Stimulated activated naive CD8-positive, alpha-beta T cell treated with anti-CD3 and anti-CD28 coated beads, Interleukin-15, Interleukin-2, amounts not matched to agents 100 U/mL and 50 U/mL, for 24 hours (primary cell): ENCODE measurements around the gene KCNIP3.
"Not testable (repeated sequence)": the region's sequence is repeated elsewhere in the genome, so short reads cannot be mapped to it uniquely, and the experiment has no call there.

Experiments
- ATAC-seq: fragments of 150-1000 bp; cut with Tn5 transposase; one replicate; pipeline ENCODE4 v1.10.0; 2021
- DNase-seq: peaks from one replicate; pipeline ENCODE4 v3.0.0; 2021

KCNIP3 gene

DNA sequence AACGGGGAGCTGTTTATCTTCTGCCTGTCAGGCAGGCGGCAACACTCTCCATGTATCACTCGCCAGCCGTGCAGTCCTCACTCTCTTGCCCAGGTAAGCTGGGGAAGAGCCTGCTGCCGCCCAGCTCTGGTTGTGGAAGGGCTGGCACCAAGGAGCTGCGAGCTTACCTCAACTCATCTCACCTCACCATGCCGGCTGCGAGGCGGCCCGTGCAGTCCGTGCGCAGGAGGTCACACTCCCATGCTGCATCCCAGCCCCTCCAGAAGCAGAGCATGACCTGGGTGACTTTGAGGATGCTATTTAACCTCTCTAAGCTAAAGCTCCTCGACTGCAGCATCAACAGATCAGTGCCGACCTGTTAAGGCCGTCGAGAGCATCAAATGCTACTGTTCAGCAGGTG lies 118.4 kb downstream of the KCNIP3 start:
- DNase-seq, ATAC-seq: not testable (repeated sequence)

DNA sequence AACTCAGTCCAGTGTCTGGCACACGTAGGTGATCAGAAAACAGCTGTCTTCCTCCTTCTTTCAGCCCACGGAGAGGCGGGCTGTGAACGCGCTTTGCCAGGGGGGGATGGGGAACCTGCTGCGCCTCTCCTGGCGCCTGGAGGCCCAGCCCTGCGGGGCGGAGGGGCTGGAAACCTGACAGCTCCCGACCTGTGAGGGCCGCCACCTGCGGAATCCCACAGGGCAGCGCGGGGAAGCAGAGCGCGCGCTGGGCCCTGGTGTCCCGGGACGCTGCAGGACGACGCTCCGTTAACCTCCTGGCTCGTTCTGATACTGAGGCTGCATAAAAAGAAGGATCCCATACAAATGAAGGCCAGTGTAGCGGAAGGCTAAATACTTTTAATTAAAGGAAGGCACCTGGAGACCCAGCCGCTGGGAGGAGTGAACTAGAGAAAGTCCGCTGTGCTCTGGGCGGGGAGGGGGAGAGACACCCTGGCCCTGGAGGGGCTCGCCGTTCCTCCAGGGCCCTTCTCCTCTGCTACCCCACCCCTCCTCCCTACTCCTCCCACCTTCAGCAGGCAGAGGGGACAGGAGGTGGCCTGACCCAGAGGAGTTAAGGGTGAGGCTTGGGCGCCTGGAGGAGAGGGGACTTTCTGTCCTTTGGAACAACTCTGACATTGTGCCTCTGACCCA lies 130.2 kb downstream of the KCNIP3 start:
- not testable (repeated sequence) for DNase-seq, ATAC-seq

DNA sequence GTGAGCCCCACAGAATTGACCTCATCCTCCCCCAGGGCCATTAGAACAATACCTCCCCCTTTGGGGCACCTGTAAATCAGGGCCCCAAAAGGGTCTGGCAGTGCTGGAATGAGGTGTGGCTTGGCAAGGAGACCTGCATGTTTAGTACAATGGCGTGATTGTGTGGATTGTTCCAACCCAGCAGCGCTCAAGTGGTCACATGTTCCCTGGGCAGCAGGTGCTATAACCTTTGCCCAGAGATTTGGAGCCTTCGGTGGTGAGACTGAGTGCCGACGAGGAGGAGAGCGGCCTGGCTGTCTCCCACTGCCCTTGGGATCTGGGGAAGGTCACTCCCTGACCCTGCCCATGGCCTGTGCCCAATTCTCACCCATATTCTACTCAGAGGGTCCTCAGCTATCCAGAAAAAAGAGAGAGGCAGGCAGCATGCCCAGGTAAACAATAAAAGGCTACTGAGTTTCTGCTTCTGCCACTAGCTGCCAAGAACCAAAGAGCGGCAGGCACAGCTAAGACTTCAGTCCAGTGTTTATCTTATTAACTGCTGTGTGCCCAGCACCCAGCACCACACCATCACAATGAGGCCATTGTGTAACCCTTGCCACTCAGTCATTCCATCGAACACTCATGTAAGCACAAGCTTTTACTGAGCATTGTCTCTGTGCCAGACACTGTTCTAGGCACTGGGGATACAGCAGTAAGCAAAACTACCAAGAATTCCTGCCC lies 132.8 kb downstream of the KCNIP3 start:
- DNase-seq, ATAC-seq: not testable (repeated sequence)

DNA sequence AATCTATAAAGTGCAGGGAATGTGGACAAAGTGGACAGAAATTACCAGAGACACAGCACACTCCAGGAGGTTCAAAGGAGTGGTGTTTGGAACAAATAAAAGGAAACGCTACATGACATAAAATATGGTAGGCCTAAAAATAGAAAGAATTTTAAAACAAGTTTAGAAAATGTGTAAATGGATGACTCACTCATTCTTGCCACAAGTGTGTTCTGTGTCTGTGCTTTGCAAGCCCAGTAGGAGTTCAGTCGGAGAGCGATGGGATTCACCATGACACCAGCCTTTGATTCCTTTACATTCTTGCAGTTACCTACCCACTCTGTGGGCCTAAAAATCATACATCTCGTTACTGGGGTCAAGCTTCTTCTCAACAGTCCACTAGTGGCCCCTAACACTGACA lies 136.2 kb downstream of the KCNIP3 start:
- ATAC-seq, DNase-seq: not testable (repeated sequence)

DNA sequence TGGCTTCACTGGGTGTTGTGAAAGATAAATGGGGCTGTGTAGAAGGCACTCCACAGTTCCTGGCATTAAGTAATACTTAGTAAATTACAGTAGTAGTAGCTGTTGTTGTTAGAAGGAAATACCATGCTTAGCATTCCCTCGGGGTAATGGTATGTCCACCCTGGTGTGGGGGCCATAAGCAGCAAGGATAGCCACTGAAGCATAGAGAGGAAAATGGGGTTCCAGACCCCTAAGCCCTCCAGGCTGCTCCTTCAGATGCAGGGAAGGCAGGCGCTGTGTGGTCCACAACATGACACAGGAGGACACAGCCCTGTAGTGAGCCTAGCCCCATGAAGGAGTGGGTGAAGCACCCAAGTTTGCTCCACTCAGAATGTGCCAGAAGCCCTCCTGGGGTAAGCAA lies 136.8 kb downstream of the KCNIP3 start:
- ATAC-seq, DNase-seq: not testable (repeated sequence)

DNA sequence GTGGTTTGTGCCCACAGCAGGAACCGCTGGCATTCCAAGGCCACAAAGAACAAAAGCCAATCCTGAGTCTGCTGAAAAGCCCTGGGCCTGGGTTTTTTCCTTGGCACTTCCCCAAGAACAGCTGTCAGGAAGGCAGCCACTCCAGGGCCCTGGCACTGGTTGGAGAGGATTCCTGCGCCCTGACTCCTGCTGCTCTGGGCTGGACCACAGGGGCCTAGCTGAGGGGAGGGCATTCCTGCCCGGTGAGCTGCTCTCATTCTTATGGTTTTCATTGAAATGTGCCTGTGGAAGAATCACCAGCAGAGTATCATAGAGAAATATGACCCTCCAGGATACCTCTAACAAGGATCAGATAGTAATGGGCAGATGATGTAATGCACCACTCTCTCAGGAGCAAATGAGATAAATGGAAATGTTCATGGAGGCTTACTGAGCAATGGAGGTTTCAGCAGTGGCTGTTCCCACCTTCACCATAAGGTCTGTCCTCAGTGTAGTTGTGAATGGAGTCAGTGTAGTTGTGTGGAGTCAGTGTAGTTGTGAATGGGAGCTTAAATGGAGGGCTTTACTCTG lies 137.4 kb downstream of the KCNIP3 start:
- not testable (repeated sequence) for ATAC-seq, DNase-seq

DNA sequence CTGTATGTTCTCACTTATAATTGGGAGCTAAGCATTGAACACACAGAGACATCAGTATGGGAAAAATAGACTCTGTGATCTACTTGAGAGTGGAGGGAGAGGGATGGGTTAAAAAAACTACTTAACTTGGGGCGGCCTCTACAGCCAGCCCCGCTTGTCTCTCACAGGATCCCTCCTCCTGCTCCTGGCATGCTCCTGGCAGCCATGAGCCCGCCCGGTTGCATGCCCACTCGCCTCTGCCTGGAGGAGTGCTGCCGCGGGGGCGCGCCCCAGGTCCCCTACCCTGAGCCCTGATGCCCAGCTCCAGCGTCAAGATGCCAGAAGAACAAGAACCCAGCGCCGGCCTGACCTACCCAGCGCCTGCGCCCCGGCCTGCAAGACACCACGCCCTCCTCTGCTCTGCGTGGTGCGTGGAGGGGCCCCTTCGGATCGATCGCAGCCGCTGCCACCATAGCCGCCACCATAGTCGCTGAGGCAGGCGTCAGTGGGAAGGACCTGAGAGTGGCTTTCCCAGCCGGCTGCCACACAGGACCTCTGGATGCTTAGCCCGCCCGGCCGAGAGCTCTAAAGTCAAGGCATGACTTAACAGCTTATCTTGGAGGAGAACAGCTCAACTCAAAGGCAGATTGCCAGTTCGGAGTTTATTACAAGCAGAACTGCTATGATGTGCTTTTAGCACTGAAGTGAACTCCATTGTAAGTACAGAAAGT lies 138.2 kb downstream of the KCNIP3 start:
- DNase-seq, ATAC-seq: not testable (repeated sequence)
